GM23248 (cell line): ENCODE measurements around the gene SLC48A1.

ENCODE experiments used
- EZH2 ChIP-seq: fragments of 200-600 bp; sonication (generic); IDR thresholded peaks from 2 replicates; pipeline ENCODE4 v1.6.1; 2018; ENCODE audit warnings: antibody characterized with exemption, mild to moderate bottlenecking; ENCODE audit not compliant: insufficient read depth, poor library complexity, severe bottlenecking
- EZH2phosphoT487 ChIP-seq: fragments of 200-600 bp; sonication (generic); IDR thresholded peaks from 2 replicates; pipeline ENCODE4 v1.6.1; 2018; ENCODE audit warnings: antibody characterized with exemption, moderate library complexity, mild to moderate bottlenecking, low read depth; ENCODE audit not compliant: insufficient read depth

- no peak for TF ChIP-seq EZH2
- TF ChIP-seq EZH2phosphoT487 = no peak
Observed at GRCh38 chr12:47770086-47770726, 2.8 kb upstream of the SLC48A1 start.
